GM12801 (cell line): ENCODE data around the gene PNISR.

Experiments used
- CTCF ChIP-seq: IDR thresholded peaks from one replicate; pipeline ENCODE4 v1.5.1; 2011; ENCODE audit warnings: control low read depth; ENCODE audit not compliant: insufficient read length; ENCODE audit errors: extremely low read depth

PNISR gene

GRCh38 chr6:99432877-99433276 lies 7.8 kb upstream of the PNISR start:
- TF ChIP-seq CTCF = no peak

- TF ChIP-seq CTCF = no peak
These were observed 6.8 kb upstream of the PNISR start for GRCh38 chr6:99431901-99432300.

GRCh38 chr6:99427988-99428387 lies 2.9 kb upstream of the PNISR start:
- TF ChIP-seq CTCF = no peak

- TF ChIP-seq CTCF = no peak
These were observed 1.3 kb upstream of the PNISR start for GRCh38 chr6:99426451-99426757.

DNA sequence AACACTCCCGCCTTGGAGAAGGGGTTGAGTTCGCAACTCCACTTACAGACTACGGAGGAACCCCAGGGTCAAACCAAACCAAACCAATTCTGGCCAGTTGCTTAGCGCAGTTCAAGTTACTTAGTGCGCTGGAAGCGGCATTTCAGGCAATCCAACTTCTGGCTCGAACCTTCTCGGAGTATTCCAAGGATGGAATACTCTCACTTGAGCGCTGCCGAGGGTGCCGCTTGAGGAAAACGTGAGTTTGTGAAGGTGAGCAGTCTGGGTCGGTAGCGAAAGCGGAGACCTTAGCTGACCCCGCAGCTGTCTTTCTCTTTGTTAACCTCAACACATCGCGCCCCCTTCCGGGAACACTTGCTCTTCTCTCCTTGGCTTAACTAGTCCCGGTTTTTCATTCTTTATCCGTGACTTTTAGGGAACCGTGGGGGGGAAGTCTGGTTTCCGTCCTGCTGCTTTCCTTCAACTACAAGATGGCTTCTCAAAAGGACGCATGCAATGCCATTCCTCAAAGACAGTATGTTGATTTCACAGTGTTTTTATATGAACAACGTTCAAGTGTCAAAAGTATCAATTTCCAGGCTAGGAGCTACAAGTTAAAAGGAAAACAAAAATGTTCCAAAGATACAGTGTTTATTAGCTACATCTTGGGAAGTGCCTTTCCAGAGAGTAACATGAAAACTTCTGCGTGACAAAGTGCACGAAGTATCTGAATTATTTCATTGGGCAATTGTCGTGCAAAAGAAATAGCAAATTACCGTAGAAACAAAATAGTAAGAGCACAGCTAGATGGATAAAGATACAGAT lies 741 bp upstream of the PNISR start:
- TF ChIP-seq CTCF = no peak

DNA sequence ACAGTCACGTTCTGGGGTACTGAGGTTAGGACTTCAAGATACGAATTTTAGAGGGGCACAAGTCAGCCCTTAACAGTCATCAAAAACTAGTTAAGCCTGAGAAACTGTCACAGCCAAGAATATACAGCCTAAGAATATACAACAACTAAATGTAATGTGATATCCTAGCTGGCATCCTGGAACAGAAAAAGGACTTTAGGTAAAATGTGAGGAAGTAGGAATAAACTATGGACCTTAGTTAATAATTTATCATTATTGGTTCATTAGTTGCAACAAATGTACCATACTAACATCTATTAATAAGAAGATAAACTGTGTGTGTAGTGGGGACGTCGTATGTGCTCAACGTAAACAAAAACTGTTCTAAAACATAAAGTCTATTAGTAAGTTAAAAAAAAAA lies 1.1 kb downstream of the PNISR start:
- no peak for TF ChIP-seq CTCF

DNA sequence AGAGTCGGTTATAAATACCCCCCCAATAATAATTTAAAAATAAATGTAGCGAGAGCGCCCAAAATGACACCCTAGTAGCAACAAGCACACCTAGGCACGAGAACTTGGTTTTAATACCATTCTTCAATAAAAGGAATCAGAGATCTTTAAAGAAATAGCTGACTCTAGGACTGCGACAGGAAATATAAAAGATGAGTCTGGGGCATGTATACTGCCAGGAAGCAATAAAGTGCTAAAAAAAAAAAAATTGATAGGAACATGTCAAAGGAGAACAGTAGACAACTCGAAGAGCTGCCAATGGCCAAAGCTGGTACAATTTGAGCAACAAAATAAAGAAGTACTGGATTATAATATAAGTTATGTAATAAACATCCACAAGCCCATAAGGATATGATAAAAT lies 2.2 kb downstream of the PNISR start:
- TF ChIP-seq CTCF = no peak
